Mammary epithelial cell (primary cell): Measurements from ENCODE around the gene WWP2.
"Not testable (repeated sequence)": the region's sequence is repeated elsewhere in the genome, so short reads cannot be mapped to it uniquely, and the experiment has no call there.

Experiments used
- EZH2 ChIP-seq: IDR thresholded peaks from 2 replicates; pipeline ENCODE4 v1.6.1; 2012; ENCODE audit warnings: low read length, inconsistent platforms, borderline replicate concordance
- TF ChIP-seq, protein P1 (sequence below), 2 donors: IDR thresholded peaks in 1 of 2; conservative IDR thresholded peaks in 1 of 2; 2 replicates each; pipeline ENCODE4 v1.5.1; 2011 to 2012; ENCODE audit warnings: inconsistent platforms in 2 of 2, low read length in 2 of 2, mild to moderate bottlenecking in 2 of 2, control low read depth in 1 of 2, low read depth in 1 of 2; ENCODE audit not compliant: insufficient read depth in 1 of 2; ENCODE audit errors: extremely low read depth in 1 of 2

DNA sequence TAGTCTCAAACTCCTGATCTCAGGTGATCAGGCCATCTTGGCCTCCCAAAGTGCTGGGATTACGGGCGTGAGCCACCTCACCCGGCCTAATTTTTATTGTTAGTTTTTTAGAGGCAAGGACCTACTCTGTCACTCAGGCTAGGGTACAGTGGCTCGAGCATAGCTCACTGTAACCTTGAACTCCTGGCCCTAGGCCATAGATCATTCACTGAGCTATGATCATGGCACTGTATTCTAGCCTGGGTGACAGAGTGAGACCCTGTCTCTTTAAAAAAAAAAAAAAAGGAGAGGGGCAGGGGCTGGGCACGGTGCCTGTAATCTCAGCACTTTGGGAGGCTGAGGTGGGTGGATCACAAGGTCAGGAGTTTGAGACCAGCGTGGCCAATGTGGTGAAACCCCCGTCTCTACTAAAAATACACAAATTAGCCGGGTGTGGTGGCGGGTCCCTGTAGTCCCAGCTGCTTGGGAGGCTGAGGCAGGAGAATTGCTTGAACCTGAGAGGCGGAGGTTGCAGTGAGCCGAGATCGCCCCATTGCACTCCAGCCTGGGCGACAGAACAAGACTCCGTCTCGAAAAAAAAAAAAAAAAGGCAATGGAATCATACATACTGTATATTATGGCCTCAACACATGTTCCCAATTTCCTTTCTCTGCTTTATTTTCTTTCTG, 53.2 kb downstream of the WWP2 start:
- not testable (repeated sequence) for TF ChIP-seq EZH2
- TF ChIP-seq, protein P1, sequence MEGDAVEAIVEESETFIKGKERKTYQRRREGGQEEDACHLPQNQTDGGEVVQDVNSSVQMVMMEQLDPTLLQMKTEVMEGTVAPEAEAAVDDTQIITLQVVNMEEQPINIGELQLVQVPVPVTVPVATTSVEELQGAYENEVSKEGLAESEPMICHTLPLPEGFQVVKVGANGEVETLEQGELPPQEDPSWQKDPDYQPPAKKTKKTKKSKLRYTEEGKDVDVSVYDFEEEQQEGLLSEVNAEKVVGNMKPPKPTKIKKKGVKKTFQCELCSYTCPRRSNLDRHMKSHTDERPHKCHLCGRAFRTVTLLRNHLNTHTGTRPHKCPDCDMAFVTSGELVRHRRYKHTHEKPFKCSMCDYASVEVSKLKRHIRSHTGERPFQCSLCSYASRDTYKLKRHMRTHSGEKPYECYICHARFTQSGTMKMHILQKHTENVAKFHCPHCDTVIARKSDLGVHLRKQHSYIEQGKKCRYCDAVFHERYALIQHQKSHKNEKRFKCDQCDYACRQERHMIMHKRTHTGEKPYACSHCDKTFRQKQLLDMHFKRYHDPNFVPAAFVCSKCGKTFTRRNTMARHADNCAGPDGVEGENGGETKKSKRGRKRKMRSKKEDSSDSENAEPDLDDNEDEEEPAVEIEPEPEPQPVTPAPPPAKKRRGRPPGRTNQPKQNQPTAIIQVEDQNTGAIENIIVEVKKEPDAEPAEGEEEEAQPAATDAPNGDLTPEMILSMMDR (conservative IDR thresholded peaks at IDR 0.05 in 1 of 2, IDR thresholded peaks at IDR 0.05 in 1 of 2; ENCODE audit: extremely low read depth in 1 of 2, insufficient read depth in 1 of 2, low read depth in 1 of 2, low read length in 2 of 2): not testable (repeated sequence)
